Coronary artery (tissue), 2 donors: ENCODE data around the gene C9orf85.
A peak's percentile ranks its signal among the peaks of the same experiment; 100 is the strongest.

Source experiments
- DNase-seq: peaks from one replicate; pipeline ENCODE4 v3.0.0-alpha.2; 2017; ENCODE audit warnings: low spot score
- H3K27ac ChIP-seq, 2 donors: fragments of 200-600 bp; sonication (generic); one replicate each; pipeline ENCODE4 v1.5.1; 2016 to 2019
- H3K4me3 ChIP-seq: fragments of 200-600 bp; sonication (generic); 2 replicates; pipeline ENCODE4 v1.5.1; 2016; ENCODE audit warnings: mild to moderate bottlenecking, moderate library complexity
- CTCF ChIP-seq: fragments of 200-600 bp; sonication (generic); IDR thresholded peaks from one replicate; pipeline ENCODE4 v1.5.1; 2019; ENCODE audit warnings: antibody characterized with exemption

Gene C9orf85

GRCh38 chr9:71929223-71929622 lies 17.8 kb downstream of the C9orf85 start:
- no peak for DNase-seq
- Histone ChIP-seq H3K4me3 (no peak overlapping the region), H3K27ac (no peak overlapping the region)
- TF ChIP-seq CTCF, result no peak

- no peak for TF ChIP-seq CTCF
- no peak for DNase-seq
- H3K4me3 ChIP-seq, result no peak overlapping the region
- no peak overlapping the region for H3K27ac ChIP-seq
Measured at GRCh38 chr9:71929791-71930440, 18.5 kb downstream of the C9orf85 start.

GRCh38 chr9:71931166-71931565 lies 19.7 kb downstream of the C9orf85 start:
- H3K4me3 ChIP-seq, result no peak overlapping the region
- no peak for TF ChIP-seq CTCF
- no peak for DNase-seq
- H3K27ac ChIP-seq, result peak overlapping the region in 1 of 2 donors; percentile 10

GRCh38 chr9:71936066-71936465 lies 24.6 kb downstream of the C9orf85 start:
- no peak for TF ChIP-seq CTCF
- no peak overlapping the region for H3K4me3 ChIP-seq
- peak overlapping the region in 1 of 2 donors; percentile 32 for H3K27ac ChIP-seq
- DNase-seq, result no peak

GRCh38 chr9:71937070-71937625 lies 25.7 kb downstream of the C9orf85 start:
- Histone ChIP-seq H3K27ac (peak overlapping the region; percentile 54 to 69), H3K4me3 (no peak overlapping the region)
- no peak for DNase-seq

GRCh38 chr9:71937898-71938297 lies 26.5 kb downstream of the C9orf85 start:
- H3K27ac ChIP-seq, result peak overlapping the region; percentile 54 to 69
- H3K4me3 ChIP-seq, result peak overlapping the region; percentile 21
- TF ChIP-seq CTCF, result no peak
- no peak for DNase-seq

More at GRCh38 chr9:71937070-71937625, 25.7 kb downstream of the C9orf85 start:
- TF ChIP-seq CTCF, result no peak

- no peak overlapping the region for H3K27ac ChIP-seq
- DNase-seq, result no peak
- no peak overlapping the region for H3K4me3 ChIP-seq
- TF ChIP-seq CTCF, result no peak
Measured at GRCh38 chr9:71941060-71941568, 29.7 kb downstream of the C9orf85 start.
